ENCODE measurements around the gene TRAK2.
"Not testable (repeated sequence)": the region's sequence is repeated elsewhere in the genome, so short reads cannot be mapped to it uniquely, and the experiment has no call there.

Gene TRAK2

GRCh38 chr2:201419057-201419635 is 32.1 kb downstream of the TRAK2 start:
- no peak for DNase-seq

- DNase-seq, result no peak
Measured at GRCh38 chr2:201415149-201415548, 36.1 kb downstream of the TRAK2 start.

- no peak for DNase-seq
Measured at GRCh38 chr2:201414099-201415023, 36.9 kb downstream of the TRAK2 start.

GRCh38 chr2:201413552-201413951 is 37.7 kb downstream of the TRAK2 start:
- no peak for DNase-seq

- no peak for DNase-seq
Measured at GRCh38 chr2:201413143-201413542, 38.1 kb downstream of the TRAK2 start.

GRCh38 chr2:201411421-201411820 is 39.8 kb downstream of the TRAK2 start:
- DNase-seq, result no peak

GRCh38 chr2:201408931-201409330 is 42.3 kb downstream of the TRAK2 start:
- no peak for DNase-seq

GRCh38 chr2:201407265-201407664 is 44.0 kb downstream of the TRAK2 start:
- no peak for DNase-seq

GRCh38 chr2:201406077-201406662 is 45.1 kb downstream of the TRAK2 start:
- peak in 3 of 56 donors; percentile 2 to 30 (median 3) for DNase-seq

- DNase-seq, result no peak
Measured at GRCh38 chr2:201404699-201405280, 46.5 kb downstream of the TRAK2 start.

GRCh38 chr2:201403880-201404279 is 47.4 kb downstream of the TRAK2 start:
- DNase-seq, result no peak

GRCh38 chr2:201402651-201403562 is 48.4 kb downstream of the TRAK2 start:
- no peak for DNase-seq

GRCh38 chr2:201401815-201402214 is 49.4 kb downstream of the TRAK2 start:
- DNase-seq, result no peak

GRCh38 chr2:201396595-201396994 is 54.7 kb downstream of the TRAK2 start:
- DNase-seq, result no peak

GRCh38 chr2:201383136-201383535 is 68.1 kb downstream of the TRAK2 start:
- no peak for DNase-seq

GRCh38 chr2:201378496-201379397 is 72.5 kb downstream of the TRAK2 start:
- no peak for DNase-seq

- DNase-seq, result no peak
Measured at GRCh38 chr2:201377218-201377617, 74.0 kb downstream of the TRAK2 start.

- no peak for DNase-seq
Measured at GRCh38 chr2:201369775-201370174, 81.5 kb downstream of the TRAK2 start.

GRCh38 chr2:201369318-201369717 is 81.9 kb downstream of the TRAK2 start:
- not testable (repeated sequence) for DNase-seq

GRCh38 chr2:201366146-201366545 is 85.1 kb downstream of the TRAK2 start:
- DNase-seq, result no peak
